Measurements from ENCODE around the gene ELFN2.

ELFN2 gene

DNA sequence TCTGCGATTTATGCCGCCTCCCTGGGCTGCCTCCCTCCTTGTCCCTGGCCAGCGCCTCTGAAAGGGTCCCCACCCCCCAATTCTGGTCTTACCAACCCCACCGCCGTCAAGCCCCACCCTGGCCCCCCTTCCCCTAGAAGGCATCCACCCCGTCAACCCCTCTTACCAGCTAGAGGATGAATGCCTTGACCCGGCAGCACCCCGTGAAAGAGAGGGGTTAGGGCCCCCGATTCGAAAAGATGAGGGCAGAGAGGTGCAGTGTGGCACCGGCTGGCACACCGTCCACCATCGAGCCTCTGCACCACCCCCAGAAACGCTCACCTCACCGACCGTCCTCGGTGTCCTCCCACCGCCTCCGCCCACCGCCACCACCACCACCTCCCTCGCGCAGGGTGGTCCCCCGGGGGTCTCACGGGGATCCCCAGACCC lies 559 bp downstream of the ELFN2 start:
- no peak for DNase-seq

DNA sequence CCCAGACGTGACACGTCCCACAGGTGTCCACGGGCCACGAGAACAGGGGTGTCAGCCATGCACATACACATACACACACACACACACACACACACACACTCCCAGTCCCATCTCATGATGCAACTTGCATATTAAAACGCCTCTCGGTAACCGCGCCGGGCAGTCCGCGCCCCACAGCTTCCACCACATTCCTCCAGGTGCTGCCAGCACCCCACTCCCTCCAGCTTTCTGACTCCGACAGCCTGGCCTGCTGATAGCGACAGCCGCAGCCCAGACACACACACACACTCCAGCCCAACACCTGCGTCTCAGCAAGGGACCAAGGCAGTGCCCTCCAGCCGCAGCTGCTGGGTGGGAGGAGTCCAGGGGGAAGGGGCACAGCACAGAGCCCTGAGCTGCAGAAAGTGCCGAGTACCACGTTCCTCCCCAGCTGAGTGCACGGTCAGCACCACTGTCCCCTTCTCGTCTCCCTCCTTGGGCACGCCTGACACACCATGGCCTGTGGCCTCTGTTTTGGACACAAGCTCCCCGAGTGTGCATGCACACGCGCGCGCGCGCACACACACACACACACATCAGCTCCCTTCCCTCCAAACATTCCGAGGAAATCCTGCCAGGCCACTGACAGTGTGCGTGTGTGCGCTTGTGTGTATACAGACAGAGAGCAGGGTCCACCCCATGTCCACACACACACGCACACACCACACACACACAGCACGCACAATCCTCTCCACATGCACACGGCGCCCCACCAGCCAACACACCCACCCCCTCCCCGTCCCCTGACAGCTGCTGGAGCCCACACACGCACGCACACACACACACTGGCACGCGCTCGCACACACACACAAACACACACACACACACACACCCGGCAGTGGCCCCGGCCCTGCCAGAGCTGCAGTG lies 1.2 kb downstream of the ELFN2 start:
- DNase-seq, result peak; percentile 50

DNA sequence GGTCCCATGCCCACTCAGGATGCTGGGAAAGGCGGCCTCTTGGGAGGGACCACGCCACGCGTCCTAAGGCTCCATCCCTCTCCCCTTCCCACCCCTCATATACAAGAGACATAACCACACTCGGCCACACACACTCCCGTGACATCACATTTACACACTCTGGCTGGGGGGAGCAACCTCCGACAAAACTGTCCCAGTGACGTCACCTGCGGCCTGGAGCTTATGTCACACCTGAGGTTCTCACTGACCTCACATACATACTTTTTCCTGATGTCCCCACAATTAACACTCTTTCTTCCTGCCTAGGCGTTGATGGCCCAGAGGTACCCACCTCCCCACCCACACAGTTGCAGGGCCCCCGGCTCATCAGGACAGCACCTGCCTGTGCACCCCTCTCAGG lies 1.9 kb downstream of the ELFN2 start:
- no peak for DNase-seq

GRCh38 chr22:37423283-37423682 lies 4.0 kb downstream of the ELFN2 start:
- DNase-seq, result no peak

- DNase-seq, result no peak
These were observed 5.8 kb downstream of the ELFN2 start for GRCh38 chr22:37421468-37421877.

DNA sequence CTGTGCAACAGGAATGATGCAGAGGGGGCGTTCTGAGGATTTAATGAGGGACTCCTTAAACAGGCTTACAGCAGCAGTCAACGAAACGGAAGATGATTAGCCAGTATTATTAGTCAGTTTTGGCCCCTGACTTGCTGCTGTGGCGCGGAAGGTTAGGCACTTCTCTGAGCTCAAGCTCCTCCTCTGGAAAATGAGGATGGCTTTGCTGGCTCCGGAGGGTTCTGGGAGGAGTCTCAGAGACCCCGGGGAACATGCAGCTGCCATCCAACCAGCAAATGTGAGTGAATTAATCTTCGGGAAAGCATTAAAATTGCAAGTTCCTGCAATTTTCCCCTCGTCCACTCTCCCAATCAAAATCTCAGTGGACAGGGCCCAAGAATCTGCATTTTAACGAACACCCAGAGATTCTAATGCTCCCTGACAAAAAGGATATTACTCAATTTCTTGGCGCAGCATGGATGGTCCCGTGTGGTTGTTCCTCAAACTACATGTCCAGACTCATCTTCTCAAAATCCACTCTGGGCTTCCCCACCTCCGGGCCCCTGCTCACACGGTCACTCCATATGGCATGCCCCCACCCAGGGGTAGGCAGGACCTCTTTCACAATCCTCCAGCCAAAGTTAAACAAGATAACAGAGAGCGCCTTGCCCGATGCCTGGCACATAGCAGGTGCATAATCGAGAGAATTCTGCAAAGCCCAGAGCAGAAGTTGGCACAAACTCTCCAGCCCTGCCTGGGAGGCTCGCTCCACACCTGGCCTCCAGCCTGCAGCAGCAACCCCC lies 6.4 kb downstream of the ELFN2 start:
- DNase-seq, result no peak

DNA sequence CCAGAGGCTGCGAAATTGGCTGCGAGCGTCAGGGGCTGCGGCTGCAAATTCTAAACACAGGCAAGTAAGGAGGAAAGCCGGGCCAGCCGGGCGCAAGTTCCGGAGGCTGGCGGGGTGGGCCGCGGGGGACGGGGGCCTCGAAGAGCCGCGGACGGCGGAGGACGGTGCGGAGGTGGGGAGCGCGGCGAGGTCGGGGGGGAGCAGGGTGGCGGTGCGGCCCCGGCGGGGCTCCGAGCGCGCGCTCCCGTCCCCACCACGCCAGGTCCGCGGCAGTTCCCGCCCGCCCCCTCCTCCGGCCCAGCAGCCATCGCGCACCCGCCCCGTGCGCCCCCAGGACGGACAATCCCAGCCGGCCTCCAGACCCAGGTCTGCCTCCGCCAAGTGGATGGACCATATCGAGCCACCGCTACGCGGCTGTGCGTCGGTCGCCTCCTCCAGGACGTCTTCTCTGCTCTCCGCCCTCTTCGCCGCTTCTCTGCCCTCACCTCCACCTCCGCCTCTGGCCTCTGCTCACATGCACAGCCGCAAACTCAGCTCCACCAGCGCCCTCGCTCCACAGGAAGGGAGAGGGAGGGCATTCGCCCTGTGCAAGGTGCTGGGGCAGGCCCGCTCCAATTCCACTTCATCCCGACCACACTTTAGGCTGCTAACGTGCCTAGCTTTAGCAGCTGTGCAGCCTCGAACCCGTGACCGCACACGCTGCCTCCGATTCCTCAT lies 7.2 kb downstream of the ELFN2 start:
- DNase-seq, result no peak

DNA sequence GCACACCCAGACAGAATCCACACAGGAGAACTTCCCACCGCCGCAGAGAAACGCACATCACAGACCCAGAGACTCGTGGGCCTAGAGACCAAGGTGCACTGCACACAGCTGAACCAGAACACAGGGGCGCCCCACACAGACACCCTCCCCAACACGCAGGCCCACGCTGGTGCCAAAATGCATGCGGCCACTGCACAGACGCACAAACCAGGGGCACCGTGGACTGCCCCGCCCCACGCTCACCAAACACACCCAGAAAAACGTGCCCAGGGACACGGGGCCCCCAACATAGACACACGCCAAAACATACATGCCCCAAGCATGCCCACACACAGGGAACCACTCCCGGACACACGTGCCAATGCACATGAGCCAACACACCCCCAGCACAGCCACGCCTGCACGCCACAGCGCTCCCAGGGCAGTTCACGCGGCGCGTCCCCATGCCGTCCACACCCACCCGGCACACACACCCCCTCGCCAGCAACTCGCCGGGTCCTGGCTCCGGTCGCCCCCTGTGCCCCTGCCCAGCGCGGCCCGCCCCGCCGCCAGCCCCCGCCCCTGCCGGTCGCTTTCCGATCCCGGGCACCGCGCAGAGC lies 7.8 kb downstream of the ELFN2 start:
- no peak for DNase-seq

- DNase-seq, result no peak
These were observed 8.5 kb downstream of the ELFN2 start for GRCh38 chr22:37418627-37419369.

- no peak for DNase-seq
These were observed 9.5 kb downstream of the ELFN2 start for GRCh38 chr22:37417677-37418348.

DNA sequence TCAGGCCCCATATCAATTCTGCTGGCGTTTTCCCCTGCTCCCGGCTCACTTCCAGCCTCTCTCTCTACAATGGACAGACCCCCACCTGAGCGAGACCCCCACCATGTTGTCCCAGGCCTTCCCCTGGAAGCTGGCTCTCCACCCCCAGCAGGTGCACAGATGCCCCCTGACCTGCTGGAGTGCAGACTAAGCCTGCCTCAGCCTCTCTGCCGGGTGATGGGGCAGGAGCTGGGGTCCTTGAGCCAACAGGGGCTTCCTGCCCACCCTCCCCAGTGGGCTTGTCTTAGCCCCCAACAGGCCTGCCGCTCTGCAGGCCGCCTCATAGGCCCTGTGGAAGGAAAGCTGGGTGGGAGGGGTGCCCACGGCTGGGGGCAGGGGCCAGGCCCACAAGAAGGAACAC lies 10.0 kb downstream of the ELFN2 start:
- DNase-seq, result no peak

GRCh38 chr22:37416827-37417226 lies 10.5 kb downstream of the ELFN2 start:
- DNase-seq, result no peak

DNA sequence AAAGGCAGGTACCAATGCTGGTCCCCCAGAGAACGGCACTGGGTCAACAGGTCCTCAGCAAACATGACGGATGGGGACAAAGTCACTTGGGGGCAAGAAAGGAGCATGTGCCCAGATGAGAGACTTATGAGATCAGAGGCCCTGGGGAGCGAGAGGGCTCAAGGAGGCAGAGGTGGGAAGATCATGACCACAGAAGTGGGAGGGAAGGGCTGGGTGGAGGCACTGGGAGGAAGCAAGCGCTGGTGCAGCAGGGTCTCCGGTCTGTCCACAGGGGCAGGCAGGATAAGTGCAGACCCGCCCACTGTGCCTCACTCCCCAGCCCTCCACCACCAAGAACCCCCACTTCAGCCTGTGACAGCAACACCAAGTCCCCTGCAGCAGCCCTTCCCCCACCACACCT lies 10.9 kb downstream of the ELFN2 start:
- DNase-seq, result no peak

DNA sequence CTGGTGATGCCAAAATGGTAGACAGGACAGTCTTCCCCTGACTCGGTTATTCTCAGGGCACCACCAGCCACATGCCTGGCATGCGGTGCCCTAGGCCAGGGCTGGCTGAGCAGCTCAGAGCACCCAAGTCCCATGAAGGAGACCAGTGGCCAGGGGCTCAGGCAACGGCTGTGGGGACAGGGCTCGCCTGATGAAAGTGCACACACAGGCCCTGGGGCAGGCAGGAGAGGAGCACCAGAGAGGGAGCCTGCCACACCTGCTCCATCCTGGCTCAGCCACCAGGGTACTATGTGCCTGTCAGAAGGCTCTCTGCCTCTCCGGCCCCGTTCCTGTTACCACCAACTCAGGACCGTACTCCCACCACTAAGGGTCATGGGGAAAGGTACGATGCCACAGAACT lies 12.1 kb downstream of the ELFN2 start:
- DNase-seq, result no peak

DNA sequence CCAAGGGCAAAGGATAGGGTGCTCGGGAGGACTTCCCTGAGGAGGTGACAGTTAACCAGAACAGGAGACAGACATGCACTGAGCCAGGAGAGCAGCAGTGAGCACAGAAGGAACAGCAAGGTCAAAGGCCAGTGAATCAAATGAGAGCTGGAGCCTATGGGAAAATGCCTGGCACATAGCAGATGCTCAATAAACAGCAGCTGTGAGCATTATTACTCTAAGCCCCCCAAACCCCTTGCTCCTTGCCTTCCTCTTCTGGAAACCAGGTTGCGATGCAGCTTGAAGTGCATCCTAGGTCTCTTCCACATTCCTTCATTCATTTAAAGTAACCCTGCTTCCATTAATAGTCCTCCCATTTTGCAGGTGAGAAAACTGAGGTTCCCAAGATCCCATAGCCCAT lies 13.0 kb downstream of the ELFN2 start:
- DNase-seq, result no peak

DNA sequence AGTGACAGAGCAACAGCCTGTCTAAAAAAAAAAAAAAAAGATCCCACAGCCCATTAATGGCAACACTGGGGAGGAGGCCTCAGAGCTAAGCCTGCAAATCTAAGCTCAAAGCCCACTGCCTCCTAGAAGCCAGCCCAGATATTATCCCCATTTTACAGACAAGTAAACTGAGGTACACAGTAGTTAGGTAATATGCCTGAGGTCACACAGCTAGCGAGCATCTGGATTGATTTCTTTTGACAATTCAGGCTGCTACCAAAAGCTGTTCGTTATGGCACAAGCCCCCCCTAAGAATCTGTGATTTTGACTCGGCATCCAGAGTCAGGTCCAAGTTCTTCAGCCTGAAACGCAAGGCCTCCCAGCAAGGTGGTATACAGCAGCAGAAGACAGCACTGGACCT lies 13.7 kb downstream of the ELFN2 start:
- DNase-seq, result no peak

DNA sequence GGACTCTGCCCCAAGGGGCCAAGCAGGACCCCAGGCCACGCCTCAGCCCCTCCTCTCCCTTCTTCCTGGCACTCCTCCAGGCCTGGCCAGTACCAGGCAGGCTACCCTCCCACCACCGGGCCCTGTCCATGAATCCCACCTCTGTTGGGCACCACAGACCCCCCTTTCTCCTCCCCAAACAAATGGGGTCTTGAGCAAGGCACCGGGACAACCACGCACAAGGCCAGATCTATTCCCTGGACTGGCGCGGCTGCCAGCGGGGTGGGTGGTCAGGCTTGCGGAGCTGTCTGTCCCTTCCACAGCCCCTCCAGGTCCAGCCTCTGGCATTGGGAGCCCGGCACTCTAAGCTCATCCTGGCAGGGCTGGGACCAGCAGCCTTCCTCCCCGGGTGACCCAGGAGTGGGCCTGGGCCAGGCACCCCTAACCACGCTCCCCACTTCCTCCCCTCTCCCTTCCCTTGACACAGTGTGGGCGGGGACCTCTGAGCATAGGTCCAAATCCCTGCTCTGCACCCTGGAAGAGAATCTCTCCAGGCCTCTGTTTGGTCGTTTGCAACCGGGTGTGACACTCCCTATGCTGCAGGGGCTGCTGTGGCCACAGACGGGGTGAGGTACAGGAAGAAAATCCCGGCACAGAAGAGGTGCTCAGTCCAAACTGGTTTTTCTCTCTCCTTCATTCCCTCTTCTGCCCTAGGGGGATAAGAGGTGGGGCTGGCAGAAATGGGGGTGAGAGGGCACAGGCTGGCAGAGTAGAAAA lies 14.6 kb downstream of the ELFN2 start:
- no peak for DNase-seq

DNA sequence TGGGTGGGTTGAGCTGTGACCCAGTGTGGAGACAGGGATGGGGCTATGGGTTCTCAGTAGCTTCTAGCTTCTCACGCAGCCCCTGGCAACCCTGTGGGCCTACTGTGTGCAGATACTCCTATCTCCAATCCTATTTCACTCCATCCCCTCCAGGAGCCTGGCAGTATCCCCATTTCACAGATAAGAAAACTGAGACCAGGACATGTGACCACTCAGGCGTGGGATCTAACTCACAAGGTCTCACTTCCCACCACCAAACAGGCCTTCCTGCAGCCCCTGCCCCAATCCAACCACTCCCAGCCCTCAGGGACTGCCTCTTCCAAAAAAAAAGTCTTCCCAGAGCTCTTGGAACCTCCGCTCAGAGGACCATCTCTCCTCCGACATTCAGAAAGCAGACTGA lies 15.6 kb downstream of the ELFN2 start:
- no peak for DNase-seq

GRCh38 chr22:37410174-37411055 lies 16.9 kb downstream of the ELFN2 start:
- DNase-seq, result no peak

All from kidney glomerular epithelial cell (primary cell).